ENCODE results near the gene FKBP5.

FKBP5 gene

DNA sequence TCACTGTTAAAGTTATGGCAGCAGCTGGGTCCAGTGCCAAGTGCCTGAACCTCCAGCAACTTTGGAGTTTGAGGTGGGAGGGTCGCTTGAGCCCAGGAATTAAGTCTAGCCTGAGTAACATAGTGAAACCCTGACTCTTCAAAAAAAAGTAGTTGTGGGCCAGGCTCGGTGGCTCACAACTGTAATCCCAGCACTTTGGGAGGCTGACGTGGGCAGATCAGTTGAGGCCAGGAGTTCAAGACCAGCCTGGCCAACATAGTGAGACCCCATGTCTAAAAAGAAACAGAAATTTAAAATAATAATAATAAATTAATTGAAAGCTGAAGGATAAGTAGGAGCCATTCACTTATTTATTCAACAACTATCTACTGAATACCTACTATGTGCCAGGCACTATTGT is 33.8 kb downstream of the FKBP5 start:
- no peak for DNase-seq

DNA sequence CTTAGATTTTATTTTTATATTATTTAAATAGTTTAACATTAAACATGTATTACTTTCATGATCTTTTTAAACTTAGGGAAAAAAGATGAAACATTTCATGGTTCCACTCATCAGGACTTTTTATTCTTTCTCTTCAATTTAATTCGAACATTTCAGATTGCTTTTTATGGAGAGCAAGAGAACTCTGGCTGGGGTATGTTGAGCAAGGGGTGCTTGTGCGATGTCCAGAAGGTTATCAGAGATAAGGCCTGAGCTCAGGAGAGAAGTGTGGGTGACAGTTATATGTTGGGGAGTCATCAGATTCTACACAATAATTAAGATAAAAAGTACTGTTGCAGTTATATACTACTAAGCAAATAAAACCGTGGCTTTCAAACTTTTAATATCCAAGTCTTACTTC is 37.5 kb downstream of the FKBP5 start:
- no peak for DNase-seq

- DNase-seq = no peak
Measured at GRCh38 chr6:35650015-35650414, 38.7 kb downstream of the FKBP5 start.

- DNase-seq = no peak
Measured at GRCh38 chr6:35648203-35648602, 40.5 kb downstream of the FKBP5 start.

DNA sequence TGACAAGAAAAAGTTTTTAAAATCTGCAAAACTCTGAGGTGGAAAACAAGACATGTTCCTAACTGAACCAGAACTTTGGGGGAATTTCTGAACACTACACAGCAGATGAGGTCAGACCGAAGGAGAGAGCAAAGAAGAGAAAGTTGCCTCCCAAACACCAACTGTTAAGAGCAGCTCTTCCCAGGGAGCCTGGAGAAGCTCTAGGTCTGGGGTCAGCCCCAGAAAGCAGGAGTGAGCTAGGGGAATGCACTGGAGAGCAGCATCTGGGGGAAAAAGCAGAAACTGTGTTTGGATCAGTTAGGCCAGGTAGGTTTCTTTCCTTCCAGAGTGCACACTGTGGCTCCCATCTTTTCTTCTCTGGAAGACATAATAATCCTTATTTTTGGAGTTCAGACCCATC is 41.3 kb downstream of the FKBP5 start:
- DNase-seq = no peak

DNA sequence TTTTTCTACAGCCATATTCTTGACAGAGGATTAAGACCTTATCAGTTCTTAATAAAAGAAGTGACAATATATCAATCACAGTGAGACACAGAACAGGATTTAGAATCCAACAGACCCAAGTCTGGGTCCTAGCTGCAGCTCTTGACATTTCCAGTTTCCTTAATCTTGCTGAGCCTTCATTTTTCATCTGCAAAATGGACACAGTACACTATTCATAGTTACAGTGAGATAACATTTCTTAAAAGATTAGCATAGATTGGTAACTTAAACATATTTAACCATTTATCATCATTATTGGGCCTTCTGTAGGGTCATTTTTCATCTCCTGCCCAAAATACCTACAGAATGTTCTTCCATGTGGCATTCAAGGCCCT is 45.6 kb downstream of the FKBP5 start:
- DNase-seq = no peak

DNA sequence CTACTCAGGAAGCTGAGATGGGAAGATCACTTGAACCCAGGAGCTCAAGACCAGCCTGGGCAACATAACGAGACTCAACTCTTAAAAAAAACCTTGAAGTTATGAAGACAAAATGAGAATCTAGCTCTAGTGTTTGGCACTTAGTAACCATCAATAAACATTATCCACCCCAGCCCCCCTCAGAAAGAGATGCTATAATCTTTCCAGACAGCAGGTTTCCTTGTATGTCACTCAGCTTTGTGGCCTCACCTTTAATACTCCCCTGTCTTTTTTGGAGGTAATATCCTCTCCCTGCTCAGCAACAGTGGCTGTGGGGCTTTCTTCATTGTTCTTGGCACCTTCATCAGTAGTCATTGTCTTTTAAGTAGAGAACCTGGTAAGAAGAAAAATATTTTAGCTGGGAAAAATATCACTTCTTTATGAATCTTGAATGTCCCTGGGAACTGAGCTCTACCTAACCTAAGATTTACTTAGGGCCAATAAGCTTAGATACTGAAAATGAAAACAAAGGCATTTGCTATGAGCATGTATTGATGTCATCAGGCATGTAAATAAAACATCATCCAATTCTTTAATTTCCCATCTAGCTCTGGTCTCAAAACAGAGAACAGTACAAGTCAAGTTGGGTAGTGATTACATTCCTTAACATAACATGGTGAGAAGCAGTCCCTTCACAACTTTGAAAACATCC is 46.1 kb downstream of the FKBP5 start:
- no peak for DNase-seq

- DNase-seq = no peak
Measured at GRCh38 chr6:35640017-35640664, 48.6 kb downstream of the FKBP5 start.

DNA sequence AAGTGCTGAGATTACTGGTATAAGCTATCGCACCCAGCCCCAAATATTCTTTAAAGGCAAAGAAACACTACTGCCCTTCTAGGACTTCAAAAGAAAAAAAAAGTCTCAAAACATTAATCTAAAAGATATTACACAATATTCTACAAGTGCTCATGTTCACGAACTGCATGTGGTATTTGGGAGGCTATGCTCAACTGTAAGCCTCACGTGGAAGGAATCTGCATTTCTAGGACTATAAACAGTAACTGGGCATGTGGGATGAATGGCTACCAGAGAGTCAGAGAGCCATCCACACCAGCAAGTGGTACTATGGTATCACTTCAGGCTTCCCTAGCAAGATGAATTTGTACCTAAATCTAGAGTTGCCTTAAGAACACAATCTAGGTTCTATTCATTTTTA is 50.0 kb downstream of the FKBP5 start:
- no peak for DNase-seq

- no peak for DNase-seq
Measured at GRCh38 chr6:35637911-35638310, 50.8 kb downstream of the FKBP5 start.

- DNase-seq = no peak
Measured at GRCh38 chr6:35635601-35636597, 52.8 kb downstream of the FKBP5 start.

DNA sequence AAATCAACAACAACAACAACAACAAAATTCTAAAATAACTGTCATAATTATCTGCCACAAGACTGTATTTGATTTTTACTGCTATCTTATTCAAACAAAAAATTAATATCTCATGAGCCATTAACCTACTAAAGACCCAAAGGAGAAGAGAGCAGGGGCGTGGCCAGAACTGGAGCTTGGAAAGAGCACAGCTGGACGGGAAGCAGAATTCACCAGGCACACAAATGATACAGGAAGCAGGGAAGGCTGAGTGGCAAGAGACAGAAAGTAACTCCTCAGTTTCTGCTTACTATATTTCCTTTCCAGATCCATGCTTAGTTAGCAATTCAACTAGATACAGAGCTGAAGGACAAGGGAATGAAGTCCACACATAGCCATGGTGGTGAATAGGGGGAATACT is 54.4 kb downstream of the FKBP5 start:
- DNase-seq = no peak

DNA sequence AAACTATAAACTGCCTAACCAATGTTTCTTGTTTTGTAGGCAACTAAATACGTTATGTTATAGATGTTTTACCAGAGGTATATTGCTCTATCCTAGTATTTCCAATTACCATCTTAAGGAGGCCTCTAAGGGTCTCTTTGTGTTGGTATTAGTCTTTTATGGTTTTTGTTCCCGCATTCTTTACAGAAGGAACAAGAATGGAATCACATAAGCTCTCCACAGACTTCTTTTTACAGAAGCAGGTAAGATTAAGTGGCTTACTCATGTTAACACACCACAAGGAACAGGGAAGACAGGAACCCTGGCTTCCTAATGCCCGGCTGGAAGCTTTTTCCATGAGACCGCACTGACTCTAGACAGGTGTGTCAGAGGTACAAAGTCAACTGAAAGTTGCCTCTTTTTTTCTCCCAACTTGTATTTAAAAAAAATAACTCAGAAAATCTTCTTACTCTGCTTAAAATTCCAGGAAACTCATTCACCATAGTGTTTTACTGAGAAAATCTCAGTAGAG is 55.1 kb downstream of the FKBP5 start:
- DNase-seq = no peak

GRCh38 chr6:35629876-35630378 is 58.8 kb downstream of the FKBP5 start:
- no peak for DNase-seq

DNA sequence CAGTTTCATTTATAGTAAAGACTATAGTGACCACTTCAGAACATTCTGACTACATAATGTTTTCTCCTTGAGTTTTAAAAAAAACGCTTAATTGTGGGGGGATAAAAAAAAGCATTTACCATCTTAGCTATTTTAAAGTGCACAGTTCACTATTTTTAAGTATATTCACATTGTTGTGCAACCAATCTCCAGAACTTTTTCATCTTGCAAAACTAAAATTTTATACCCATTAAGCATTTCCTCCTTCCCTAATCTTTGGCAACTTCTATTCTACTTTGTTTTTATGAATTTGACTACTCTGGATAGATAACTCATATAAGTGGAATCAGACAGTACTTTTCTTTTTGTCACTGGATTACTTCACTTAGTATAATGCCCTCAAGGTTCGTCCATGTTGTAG is 62.3 kb downstream of the FKBP5 start:
- no peak for DNase-seq

DNA sequence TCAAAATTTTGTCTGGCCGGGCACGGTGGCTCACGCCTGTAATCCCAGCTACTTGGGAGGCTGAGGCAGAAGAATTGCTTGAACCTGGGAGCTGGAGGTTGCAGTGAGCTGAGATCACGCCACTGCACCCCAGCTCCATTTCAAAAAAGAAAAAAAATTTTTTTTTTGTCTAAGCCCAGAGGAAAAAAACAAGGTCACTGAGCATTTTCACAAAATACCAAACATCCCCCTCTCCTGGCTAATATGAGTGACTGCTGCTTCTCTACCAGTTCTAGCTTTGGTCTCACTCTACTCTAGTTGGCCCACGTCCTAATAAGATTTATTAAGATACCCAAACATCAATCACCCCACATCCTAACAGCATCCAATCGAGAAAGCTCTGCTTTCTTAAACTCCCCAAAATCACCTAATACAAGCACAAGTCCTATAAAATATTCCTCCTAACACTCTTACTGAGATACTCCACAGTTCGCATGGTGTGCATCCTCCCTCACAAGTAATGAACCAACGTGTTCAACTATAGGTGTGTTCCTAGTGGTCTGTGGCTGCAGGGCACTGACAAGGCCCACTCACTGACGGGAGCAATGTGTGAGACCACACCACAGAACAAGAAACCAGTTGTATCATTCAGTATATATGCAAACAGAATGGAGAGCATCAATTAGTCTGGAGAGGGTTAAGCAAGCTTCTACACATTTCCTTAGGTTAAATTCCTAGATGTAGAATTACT is 64.2 kb downstream of the FKBP5 start:
- no peak for DNase-seq

- no peak for DNase-seq
Measured at GRCh38 chr6:35622283-35622682, 66.4 kb downstream of the FKBP5 start.

DNA sequence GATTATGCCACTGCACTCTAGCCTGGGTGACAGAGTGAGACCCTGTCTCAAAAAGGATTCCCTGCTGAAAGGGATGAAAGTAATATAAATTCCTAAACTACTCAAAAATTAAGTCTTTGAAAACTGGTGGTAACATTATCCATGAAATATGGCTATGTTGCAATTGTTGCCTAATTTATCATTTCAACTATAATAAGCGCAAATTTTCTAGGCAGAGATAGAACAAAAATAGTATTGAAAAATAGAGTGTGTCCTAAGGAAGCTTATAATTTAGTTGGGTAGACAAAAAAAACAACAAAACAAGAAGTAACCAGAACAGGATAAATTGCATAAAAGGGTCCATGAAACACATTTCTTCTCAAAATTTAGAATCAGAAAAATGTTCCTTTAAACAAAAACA is 68.0 kb downstream of the FKBP5 start:
- no peak for DNase-seq

DNA sequence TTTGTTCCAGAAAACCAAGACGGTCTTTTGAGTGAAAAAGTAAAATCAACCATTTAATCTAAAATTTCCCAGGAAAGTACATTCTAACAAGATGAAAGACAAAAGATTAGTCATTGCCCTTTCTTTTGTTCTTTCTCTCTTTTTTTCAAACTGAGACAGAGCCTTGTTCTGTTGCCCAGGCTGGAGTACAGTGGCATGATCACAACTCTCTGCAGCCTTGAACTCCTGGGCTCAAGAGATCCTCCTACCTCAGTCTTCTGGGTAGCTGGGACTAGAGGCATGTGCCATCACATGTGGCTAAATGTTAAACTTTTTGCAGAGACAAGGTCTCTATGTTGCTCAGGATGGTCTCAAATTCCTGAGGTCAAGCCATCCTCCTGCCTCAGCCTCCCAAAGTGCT is 75.0 kb downstream of the FKBP5 start:
- DNase-seq = no peak

DNA sequence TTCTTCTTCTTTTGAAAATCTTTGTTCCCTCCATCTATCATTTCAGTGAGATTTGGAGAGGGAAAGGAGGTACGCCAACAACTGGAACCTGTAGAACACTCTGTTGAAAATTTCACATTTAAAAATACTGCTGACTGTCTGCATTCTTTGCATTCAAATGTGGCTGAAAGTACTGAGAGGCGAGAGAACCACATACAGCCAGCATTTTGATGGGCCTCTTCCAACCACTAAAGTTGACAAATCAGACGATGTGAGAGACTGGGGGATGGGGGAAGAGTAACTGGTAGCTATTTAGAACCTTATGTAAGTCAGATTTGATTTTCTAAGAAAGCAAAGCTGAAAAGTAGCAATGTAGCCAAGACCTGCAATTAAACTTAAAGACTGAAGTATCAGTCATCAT is 77.5 kb downstream of the FKBP5 start:
- DNase-seq = no peak

GRCh38 chr6:35610830-35611229 is 77.9 kb downstream of the FKBP5 start:
- DNase-seq = no peak

DNA sequence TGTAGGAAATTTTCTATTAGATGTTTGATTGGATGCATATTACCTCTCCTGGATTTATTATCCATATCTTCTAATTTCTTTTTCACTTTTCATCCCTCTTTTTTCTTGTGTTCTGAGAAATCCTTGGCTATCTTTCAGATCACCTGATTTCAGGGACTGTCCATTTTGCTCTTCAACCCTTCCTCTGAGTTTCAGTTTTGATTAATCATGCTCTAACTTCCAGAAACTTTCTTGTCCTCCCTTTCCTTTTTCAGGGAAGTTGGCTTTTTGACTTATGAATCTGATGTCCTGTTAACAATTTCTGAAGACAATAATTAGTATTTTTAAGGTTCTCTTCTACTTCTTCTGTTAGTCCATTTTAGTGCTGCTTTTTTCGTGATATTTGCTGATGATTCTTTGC is 79.1 kb downstream of the FKBP5 start:
- DNase-seq = no peak
